Upper lobe of left lung (tissue), 4 donors: ENCODE data around the gene PELO.

ENCODE experiments used
- EP300 ChIP-seq, 4 donors: sonication (generic); formaldehyde crosslinking; IDR thresholded peaks; one replicate each; pipeline ENCODE4 v1.5.1; 2017; ENCODE audit warnings: antibody characterized with exemption in 4 of 4, control low read depth in 2 of 4
- POLR2A ChIP-seq, 4 donors: fragments of 450-650 bp; IDR thresholded peaks; one replicate each; pipeline ENCODE4 v1.5.1; 2016 to 2017; ENCODE audit warnings: antibody characterized with exemption in 4 of 4, mild to moderate bottlenecking in 2 of 4
- POLR2AphosphoS5 ChIP-seq, 2 donors: sonication (generic); formaldehyde crosslinking; IDR thresholded peaks; one replicate each; pipeline ENCODE4 v1.5.1; 2017; ENCODE audit warnings: antibody characterized with exemption in 2 of 2
- TF ChIP-seq, protein P1 (sequence below), 6 experiments: fragments of 450-650 bp in 4 of 6; fragments of 200-600 bp in 2 of 6; sonication (generic) in 2 of 6; IDR thresholded peaks; one replicate each; pipeline ENCODE4 v1.5.1; 2016 to 2019; ENCODE audit warnings: antibody characterized with exemption in 6 of 6

DNA sequence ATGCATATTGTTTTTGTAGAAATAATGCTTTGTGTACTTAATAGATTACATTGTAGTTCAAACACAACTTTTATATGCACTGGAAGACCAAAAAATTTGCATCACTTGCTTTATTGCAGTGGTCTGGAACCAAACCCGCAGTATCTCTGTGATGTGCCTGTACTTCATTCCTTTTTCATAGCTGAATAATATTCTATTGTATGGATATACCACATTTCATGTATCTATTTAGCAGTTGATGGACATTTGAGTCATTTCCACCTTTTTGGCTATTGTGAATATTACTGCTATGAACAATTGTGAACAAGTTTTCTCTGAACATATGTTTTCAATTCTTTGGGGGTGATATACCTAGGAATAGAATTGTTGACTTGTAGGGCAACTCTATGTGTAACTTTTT lies 40.1 kb downstream of the PELO start:
- TF ChIP-seq, protein P1, sequence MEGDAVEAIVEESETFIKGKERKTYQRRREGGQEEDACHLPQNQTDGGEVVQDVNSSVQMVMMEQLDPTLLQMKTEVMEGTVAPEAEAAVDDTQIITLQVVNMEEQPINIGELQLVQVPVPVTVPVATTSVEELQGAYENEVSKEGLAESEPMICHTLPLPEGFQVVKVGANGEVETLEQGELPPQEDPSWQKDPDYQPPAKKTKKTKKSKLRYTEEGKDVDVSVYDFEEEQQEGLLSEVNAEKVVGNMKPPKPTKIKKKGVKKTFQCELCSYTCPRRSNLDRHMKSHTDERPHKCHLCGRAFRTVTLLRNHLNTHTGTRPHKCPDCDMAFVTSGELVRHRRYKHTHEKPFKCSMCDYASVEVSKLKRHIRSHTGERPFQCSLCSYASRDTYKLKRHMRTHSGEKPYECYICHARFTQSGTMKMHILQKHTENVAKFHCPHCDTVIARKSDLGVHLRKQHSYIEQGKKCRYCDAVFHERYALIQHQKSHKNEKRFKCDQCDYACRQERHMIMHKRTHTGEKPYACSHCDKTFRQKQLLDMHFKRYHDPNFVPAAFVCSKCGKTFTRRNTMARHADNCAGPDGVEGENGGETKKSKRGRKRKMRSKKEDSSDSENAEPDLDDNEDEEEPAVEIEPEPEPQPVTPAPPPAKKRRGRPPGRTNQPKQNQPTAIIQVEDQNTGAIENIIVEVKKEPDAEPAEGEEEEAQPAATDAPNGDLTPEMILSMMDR (IDR thresholded peaks at IDR 0.05) = no peak
- no peak for TF ChIP-seq POLR2A (IDR thresholded peaks at IDR 0.05)
- no peak for TF ChIP-seq POLR2AphosphoS5 (IDR thresholded peaks at IDR 0.05)
- no peak for TF ChIP-seq EP300 (IDR thresholded peaks at IDR 0.05)
